ENCODE measurements around the gene NSUN2.
"Not testable (repeated sequence)": the region's sequence is repeated elsewhere in the genome, so short reads cannot be mapped to it uniquely, and the experiment has no call there.

Gene NSUN2
- 104 to 112 reads per million in 2 donors for total RNA-seq

DNA sequence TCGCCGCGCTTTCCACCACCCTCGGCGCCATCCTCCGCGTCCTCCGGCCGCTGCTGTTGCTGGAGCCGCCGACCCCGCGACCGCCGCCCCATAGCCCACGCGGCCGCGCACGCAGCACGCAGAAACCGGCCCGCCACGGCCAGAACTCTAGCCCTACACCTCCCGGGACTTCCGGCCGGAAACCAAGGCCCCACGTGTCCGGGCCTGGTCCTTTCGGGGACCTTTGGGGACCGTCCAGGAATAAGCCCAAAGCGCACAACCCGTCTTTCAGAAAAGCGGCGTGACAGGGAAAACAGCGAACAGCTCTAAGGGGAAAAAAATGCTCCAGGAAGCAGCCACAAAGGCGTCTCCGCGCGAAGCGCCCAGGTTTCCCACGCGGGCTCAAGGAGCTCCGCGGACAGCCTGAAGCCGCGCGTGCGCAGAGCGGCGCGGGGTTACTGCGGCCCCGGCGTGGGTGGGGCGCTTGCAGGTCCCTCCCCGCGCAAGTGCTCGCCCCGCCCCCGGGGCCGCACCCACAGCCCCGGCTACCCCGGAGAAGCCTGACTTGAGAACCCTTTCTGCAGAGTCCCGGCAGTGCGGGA is at the start of gene NSUN2, which contains the start of gene SRD5A1:
Gene NSUN2 (minus strand): TSS at position 157 of the 581 bp plus-strand sequence. CDS start 65 bp downstream, at position 92.
Gene SRD5A1 (plus strand): TSS at position 553 of the 581 bp plus-strand sequence. CDS start 137 bp downstream, outside the sequence.
- peak; percentile 91 for DNase-seq

DNA sequence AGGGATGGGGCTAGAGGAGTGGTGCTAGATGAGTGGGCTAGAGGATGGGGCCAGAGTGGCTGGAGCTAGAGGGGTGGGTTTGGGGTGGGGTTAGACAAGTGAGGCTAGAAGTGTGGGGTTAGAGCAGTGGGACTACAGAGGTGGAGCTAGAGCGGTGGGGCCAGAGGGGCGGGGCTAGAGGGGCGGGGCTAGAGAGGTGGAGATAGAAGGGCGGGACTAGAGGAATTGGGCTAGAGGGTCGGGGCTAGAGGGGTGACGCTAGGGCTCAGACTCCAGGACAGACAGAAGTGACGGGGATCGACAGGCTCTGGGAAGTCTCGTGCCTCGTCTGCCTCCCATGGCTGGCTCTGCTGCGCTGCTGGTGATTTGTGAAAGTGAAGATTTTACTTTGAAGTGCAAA is 49.4 kb upstream of the NSUN2 start:
- no peak for DNase-seq

DNA sequence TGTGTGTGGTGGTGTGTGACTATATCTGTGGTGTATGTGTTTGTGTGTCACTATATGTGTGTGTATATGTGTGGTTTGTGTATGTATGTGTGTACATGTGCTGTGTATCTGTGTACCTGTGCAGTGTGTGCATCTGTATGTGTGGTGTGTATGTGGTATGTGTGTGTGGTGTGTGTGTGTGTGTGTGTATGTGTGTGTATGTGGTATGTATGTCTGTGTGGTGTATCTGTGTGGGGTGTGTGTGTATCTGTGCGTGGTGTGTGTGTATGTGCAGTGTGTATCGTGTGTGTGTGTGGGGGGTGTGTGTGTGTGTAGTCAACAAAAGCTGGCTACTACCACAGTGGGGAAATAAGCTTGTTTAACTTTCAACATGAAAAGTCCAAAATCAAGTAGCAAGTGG is 48.8 kb upstream of the NSUN2 start:
- no peak for DNase-seq

DNA sequence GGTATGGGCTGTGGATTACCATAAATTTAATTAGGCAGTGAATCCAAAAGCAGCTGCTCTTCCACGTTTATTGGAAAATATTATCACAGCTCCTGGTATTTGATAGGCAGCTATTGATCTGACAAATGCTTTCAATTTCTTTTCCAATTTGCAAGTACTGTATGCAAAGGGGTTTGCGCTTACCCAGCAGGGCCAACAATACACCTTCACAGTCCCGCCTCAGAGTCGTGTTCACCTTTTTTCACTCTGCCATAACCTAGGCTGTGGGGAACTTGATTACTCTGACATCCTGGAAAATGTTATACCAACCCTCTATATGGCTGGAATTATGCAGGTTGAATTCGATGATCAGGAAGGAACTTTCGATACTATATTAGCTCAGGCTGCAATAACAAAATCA is 48.1 kb upstream of the NSUN2 start:
- DNase-seq = no peak

DNA sequence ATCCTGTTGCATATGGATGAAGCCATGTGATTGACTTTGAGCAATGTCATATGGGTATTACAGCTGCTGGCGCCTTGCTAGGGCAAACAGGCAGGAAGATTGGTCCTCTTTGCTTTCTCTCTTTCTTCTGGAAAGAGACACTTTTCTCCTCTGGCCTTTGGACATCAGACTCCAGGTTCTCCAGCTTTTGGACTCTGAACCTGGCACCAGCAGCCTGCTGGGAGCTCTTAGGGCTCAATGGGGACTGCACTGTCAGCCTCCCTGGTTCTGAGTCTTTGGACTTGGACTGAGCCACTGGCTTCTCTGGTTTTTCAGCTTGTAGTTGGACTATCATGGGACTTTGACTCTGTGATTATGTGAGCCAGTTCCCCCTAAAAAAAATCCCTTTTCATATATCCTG is 45.5 kb upstream of the NSUN2 start:
- DNase-seq = no peak

DNA sequence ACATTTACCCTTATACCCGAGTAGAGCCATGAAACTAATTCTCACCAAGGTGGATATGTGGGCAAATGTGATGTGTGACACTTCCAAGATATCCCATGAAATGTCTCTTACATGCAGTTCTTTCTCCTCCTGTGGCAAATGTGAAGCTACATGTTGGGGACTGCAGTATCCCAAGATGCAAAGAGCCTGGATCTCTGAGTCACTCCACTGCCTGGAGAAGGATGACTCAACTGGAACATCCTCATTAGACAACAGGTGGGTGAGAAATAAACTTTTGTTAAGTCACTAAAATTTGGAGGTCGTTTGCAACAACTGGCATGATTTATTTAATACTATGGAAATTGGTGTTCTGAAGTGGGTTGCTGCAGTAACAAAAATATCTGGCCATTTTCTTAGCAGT is 43.9 kb upstream of the NSUN2 start:
- no peak for DNase-seq

DNA sequence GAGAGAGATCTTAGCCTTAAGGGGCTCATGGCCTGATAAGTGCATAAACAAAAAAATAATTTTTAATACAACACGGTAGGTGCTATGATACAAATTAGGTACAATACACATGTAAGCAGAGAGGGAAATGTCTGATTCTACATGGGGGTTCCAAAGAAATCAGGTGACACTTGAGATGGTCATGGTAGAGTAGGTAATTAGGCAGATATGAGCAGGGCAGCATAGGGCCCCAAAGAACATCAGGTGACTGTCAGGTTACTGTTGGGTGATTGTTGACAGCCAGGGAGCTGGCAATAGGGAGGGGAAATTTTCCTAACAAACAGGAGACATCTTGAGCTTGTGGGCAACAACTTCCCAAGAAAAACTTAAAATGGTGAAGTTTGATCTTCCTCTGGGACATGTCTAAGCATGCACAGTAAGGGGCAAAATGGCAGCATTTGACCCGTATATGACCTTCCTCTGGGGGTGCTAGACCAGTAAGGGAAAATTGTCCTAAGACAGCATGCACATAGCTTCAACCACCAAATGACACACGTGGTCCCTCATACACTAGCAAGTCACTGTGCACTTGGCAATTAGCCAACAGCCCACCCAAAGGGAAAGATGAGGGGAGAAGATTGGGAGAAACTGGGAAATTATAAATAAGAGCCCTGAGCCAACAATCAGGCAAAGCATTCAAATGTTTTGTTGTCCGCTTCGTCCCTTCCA is 43.1 kb upstream of the NSUN2 start:
- DNase-seq = no peak

DNA sequence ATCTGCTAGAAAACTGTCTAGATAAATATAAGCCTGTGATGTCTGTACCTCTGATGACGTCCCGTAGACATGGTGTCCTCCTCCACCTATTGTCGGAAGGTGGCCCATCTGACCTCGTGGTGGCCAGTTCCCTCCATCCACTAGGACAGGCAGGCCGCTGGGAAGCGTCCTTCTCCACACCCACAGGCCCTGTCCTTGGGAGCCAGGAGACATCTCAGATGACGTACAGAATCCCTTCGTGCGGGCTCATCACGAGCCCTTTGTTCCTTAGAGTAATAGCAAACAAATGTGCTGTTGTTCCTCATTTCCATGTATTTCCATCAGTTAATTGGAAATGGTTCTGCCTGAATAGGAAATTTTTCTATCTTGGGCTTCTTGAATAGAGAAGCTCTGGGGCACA is 42.0 kb upstream of the NSUN2 start:
- no peak for DNase-seq

DNA sequence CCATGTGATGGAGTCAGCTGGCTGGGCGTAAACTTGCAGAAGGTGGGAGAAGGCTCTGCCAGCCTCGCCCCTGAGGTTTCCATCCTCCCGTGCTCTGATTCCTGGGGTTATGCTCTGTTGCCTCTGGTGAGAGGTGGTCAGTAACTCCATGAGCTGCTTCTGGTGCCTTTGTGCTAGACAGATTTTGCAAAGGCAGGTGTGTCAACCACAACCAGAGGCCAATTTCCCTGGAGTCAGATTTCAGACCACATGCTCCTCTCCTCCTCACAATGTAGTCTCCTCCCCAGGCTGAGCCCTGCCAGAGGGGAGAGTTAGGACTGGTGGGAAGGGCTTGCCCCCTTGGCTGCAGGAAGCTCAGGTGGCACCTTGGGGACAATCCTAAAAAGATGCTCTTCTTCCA is 41.6 kb upstream of the NSUN2 start:
- no peak for DNase-seq

DNA sequence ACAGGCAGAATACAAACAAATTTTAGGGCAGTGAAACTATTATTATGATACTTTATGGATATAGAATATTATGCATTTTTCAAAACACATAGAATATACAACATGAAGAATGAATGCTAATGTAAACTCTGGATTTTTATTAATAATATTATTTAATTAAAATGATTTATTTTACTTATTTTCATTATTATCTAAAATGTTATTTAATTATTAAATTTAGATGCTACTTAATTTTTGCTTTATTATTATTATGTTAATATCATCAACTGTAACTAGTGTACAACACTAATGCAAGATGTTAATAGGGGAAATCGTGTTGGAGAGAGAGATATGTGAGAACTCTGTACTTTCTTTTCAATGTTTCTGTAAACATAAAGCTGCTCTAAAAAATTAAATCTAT is 41.1 kb upstream of the NSUN2 start:
- DNase-seq = no peak

DNA sequence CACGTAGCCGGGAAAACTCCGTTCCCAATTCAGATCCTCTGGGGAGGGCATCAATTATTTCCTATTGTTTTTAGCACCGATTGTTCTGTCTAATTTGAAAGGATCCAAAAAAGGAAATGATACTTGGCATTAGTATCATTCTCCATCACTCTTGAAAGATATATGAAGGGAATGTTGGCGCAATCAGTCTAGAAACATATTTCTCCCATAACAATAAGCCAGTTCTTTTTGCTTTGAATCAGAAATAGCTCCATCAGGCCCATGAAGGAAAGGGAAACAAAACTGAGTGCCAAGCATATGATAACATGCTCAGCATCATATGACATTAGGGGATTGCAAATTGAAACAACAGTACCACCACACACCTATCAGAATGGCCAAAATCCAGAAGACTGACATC is 40.2 kb upstream of the NSUN2 start:
- DNase-seq = no peak

DNA sequence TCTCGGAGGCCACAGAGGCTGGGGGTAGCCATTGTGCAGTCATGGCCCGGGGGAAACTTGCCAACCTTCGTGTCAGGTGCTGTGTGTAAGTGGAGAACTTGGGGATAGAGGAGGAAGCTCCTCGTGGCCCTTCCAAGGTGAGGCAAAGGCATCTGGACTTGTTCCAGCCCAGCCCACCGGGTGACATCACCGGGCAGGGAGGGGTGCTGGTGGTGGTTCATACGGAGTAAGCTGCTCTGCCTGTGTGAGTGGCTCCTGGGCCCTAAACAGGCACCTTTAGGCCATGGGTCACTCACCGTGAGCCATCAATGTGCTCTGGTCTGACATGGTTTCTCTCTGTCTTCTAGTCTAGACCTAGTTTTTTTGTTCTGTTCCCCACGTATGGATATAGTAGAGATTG is 35.9 kb upstream of the NSUN2 start:
- not testable (repeated sequence) for DNase-seq

DNA sequence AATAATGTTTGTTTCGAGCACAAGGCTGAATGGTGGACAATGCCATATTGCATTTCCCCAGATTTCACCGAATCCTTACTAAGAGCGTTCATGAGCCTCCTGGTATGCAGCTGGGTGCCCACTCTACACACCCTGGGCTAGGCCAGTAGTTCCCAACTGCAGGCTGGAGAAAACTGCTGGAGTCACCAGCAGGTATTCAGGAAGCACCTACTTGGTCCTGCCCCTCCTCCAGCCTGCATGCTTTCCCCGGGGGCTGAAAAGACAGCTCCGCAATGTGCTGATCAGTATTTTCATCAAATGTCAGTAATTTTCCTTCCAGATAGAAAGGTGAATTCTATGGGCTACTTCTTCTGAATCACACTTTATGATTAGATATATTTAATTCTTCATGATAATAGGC is 34.8 kb upstream of the NSUN2 start:
- no peak for DNase-seq

DNA sequence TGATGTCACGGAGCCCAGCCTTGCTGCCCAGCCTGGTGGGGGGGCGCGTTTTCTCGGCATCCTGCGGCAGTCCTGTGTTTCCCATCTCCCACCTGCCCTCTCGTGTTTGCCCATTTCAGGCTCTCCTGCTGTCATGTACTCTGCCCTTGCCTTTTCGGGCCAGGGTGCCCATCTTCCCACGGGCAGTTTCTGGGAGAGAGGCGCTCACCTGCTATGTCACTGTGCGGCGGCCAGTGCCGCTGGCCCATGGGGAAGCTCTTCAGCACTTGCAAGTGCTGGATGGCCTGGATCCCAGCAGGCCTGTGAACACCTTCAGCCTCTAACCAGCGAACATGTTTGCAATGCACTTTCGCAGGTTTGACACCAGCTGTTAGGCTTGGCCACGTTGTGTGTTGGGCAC is 33.9 kb upstream of the NSUN2 start:
- no peak for DNase-seq

DNA sequence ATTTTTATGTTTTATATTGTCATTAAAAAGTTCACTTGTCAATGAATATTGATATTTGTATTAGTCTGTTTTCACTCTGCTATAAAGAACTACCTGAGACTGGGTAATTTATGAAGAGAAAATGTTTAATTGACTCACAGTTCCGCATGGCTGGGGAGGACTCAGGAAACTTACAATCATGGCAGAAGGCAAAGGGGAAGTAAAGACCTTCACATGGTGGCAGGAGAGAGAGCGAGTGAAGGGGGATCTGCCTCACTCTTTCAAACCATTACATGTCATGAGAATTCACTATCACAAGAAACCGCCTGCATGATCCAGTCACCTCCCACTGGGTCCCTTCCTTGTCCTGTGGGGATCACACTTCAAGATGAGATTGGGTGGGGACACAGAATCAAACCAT is 27.8 kb upstream of the NSUN2 start:
- no peak for DNase-seq

DNA sequence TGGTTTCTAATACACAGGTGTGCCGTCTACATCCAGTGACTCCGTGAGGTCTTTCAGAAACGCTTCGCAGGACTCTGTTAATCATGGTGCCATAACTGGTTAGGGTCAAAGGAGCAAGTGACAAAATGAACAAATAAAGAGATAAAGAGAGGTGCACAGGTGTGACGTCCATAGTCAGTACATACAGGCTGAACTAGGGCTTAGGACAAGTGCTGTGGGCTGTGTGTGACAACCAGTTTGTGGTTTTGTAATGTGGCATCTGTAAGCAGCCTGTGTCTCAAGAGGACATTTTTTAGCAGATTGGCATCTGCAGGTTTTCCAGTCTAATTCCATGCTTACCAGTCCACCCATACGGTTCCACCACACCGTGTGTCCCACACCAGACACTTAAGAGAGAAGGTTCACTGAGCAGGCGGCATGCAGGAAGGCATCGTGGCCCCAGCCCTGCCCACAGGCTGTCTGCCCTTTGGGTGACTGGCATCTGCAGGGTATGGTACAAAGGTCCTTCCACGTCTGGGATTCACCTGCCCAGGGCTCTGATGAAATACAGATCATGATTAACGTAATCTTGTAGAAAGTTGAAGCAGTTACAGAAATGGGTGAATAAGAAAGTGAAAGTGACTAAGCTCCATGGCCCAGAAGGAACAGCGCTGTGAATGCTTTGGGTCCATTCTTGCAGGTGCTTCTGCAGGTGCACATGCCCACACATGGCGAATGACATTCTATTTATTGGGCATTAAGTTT is 27.3 kb upstream of the NSUN2 start:
- DNase-seq = no peak

DNA sequence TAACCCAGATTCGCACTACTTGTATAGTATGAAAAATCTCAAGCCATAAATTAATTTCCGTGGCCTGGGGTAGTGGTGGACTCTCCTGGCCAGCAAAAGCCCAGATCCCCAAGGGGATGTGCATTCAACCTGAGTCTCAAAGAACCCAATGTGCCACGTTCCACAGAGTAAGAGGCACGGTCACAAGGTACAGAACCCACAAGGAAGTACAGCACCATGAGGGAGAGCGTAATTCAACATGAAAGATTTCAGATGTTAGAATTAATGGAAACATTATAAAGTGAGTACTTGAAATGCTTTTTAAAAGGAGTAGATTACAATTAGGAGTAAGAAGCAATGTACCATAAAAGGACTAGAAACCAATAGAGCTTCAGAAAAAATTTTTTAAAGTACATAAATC is 23.8 kb upstream of the NSUN2 start:
- DNase-seq = no peak

DNA sequence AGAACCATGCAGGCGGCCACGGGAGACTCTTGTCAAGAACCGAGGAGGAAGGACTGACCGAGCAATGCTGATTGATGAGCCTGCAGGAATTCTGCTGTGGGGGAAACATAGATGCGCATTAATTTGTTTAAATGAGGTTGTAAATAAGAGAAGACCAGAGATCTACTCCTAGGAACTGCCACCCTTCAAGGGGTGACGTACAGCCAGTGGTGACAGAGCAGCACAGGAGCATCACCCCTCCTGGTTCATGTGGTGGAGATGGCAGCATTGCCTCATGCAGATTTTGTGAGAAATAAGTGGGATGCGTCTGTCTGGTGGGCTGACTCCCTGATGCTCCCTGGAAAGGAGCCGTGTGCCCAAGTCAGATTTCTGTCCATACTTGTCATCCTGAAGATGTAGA is 22.6 kb upstream of the NSUN2 start:
- DNase-seq = no peak

DNA sequence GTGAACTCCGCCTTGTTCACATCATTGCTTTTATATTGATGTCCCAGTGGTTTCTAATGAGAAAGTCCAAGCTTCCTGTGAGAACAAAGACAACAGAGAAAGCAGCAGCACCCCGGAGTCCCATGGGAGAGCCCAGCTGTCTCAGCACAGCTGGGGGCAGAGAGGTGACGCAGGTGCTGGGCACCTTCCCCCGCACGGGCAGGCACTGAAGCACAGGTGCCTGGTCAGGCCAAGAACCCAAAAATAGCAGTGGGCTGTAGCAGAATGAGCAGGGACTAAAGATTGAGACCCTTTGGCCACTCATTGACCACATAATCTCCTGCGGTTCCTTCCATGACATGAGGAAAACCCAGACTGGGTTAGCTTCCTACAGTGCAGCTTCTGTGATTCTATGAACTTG is 19.2 kb upstream of the NSUN2 start:
- no peak for DNase-seq

DNA sequence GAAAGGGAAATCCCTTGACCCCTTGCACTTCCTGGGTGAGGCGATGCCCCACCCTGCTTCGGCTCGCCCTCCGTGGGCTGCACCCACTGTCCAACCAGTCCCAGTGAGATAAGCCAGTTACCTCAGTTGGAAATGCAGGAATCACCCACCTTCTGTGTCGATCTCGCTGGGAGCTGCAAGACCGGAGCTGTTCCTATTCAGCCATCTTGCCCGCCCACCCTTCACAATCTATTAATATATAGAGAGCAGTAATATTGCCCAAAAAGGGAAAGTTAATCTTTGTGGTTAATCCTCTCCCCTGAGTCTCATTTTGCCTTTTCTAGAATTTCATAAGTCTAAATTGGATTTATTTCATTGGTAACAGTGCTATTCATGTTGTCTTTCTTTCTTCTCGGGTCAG is 16.8 kb upstream of the NSUN2 start:
- DNase-seq = no peak

DNA sequence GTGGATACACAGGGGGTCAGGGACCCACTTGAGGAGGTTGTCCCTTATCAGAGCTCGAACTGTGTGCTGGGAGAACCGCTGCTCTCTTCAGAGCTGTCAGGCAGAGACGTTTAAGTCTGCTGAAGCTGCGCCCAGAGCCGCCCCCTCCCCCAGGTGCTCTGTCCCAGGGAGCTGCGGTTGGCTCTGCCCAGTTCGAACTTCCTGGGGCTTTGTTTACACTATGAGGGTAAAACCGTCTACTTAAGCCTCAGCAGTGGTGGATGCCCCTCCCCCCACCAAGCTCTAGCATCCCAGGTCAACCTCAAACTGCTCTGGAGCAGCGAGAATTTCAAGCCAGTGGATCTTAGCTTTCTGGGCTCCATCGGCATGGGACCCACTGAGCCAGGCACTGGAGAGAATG is 16.3 kb upstream of the NSUN2 start:
- no peak for DNase-seq

DNA sequence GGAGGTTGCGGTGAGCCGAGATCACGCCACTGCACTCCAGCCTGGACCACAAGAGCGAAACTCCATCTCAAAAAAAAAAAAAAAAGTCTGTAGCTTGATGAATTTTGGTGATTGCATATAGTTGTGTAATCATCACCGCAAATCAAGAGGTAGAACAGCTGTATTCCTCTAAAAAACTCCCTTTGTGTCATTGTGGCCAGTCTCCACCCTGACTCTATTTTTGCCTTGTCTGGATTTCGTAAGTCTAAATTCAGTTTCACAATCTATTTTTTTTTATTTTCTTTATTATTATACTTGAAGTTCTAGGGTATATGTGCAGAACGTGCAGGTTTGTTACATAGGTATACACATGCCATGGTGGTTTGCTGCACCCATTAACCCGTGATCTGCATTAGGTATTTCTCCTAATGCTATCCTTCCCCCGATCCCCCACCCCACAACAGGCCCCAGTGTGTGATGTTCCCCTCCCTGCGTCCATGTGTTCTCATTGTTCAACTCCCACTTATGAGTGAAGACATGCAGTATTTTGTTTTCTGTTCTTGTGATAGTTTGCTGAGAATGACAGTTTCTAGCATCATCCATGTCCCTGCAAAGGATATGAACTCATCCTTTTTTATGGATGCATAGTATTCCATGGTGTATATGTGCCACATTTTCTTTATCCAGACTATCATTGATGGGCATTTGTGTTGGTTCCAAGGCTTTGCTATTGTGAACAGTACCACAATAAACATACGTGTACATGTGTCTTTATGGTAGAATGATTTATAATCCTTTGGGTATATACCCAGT is 12.9 kb upstream of the NSUN2 start:
- DNase-seq = not testable (repeated sequence)

DNA sequence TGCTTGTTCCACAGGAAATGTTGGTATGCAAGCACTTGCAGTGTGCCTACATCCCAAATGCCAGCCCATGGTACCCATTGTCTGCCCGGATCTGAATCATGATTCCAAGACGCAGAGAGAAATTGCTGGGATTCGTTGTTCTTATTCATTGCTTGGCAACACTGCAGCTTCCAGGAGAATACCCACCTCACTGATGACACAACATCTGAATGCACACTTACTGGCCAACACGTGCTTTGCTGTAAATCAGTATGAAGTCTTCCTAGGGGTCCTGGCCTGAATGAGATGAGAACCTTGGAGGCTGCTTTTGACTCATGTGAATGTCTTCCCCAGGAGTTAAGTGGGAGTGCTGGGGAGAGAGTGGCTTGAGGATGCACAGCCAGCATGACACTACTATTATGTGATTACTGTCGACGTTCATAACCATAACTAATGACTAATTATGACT is 12.0 kb upstream of the NSUN2 start:
- no peak for DNase-seq

Measured in activated gamma-delta T cell (primary cell).